IPS-15b (cell line): Measurements from ENCODE around the gene TMUB2.
"Not testable (repeated sequence)": the region's sequence is repeated elsewhere in the genome, so short reads cannot be mapped to it uniquely, and the experiment has no call there.

Experiments
- H3K27me3 ChIP-seq: one replicate; pipeline ENCODE4 v1.6.1; 2013; ENCODE audit warnings: low read length; ENCODE audit not compliant: control insufficient read depth, insufficient read depth
- H3K36me3 ChIP-seq: one replicate; pipeline ENCODE4 v1.6.1; 2013; ENCODE audit warnings: low read length; ENCODE audit not compliant: control insufficient read depth, insufficient read depth
- H3K4me1 ChIP-seq: one replicate; pipeline ENCODE4 v1.6.1; 2013; ENCODE audit warnings: mild to moderate bottlenecking, low read length; ENCODE audit not compliant: control insufficient read depth, insufficient read depth
- H3K4me3 ChIP-seq: one replicate; pipeline ENCODE4 v1.5.1; 2013; ENCODE audit warnings: low read depth, low read length
- H3K9ac ChIP-seq: one replicate; pipeline ENCODE4 v1.6.1; 2013; ENCODE audit warnings: low read depth, mild to moderate bottlenecking, low read length
- H3K9me3 ChIP-seq: one replicate; pipeline ENCODE4 v1.6.1; 2013; ENCODE audit warnings: mild to moderate bottlenecking, low read length; ENCODE audit not compliant: control insufficient read depth, insufficient read depth

The TMUB2 gene

GRCh38 chr17:44230140-44230539 lies 43.4 kb downstream of the TMUB2 start:
- Histone ChIP-seq H3K27me3 (no peaks in the 10 kb centered on the region), H3K9ac (no peak overlapping the region), H3K4me1 (no peaks in the 10 kb centered on the region)

GRCh38 chr17:44232061-44232460 lies 45.3 kb downstream of the TMUB2 start:
- Histone ChIP-seq H3K4me3 (no peak overlapping the region), H3K9me3 (no peaks in the 10 kb centered on the region), H3K4me1 (no peaks in the 10 kb centered on the region), H3K27me3 (no peaks in the 10 kb centered on the region), H3K9ac (no peak overlapping the region), H3K36me3 (no peaks in the 10 kb centered on the region)

More at GRCh38 chr17:44230140-44230539, 43.4 kb downstream of the TMUB2 start:
- Histone ChIP-seq H3K9me3 (no peaks in the 10 kb centered on the region), H3K36me3 (no peaks in the 10 kb centered on the region), H3K4me3 (no peak overlapping the region)

- Histone ChIP-seq H3K9me3 (no peaks in the 10 kb centered on the region), H3K36me3 (no peaks in the 10 kb centered on the region), H3K27me3 (no peaks in the 10 kb centered on the region), H3K4me3 (no peak overlapping the region), H3K9ac (no peak overlapping the region), H3K4me1 (no peaks in the 10 kb centered on the region)
Observed at GRCh38 chr17:44233582-44233981, 46.8 kb downstream of the TMUB2 start.

- H3K9ac ChIP-seq: no peak overlapping the region
- no peaks in the 10 kb centered on the region for H3K27me3 ChIP-seq
- H3K9me3 ChIP-seq: no peaks in the 10 kb centered on the region
- H3K4me3 ChIP-seq: no peak overlapping the region
- H3K4me1 ChIP-seq: no peaks in the 10 kb centered on the region
- H3K36me3 ChIP-seq: no peaks in the 10 kb centered on the region
Observed at GRCh38 chr17:44235583-44235936, 48.8 kb downstream of the TMUB2 start.

GRCh38 chr17:44236444-44236991 lies 49.7 kb downstream of the TMUB2 start:
- Histone ChIP-seq H3K4me1 (no peaks in the 10 kb centered on the region), H3K9me3 (no peaks in the 10 kb centered on the region), H3K4me3 (no peak overlapping the region), H3K36me3 (no peaks in the 10 kb centered on the region), H3K9ac (no peak overlapping the region), H3K27me3 (no peaks in the 10 kb centered on the region)

- H3K4me1 ChIP-seq, H3K9me3 ChIP-seq, H3K36me3 ChIP-seq, H3K4me3 ChIP-seq, H3K9ac ChIP-seq, H3K27me3 ChIP-seq: not testable (repeated sequence)
Observed at GRCh38 chr17:44237886-44238285, 51.1 kb downstream of the TMUB2 start.

GRCh38 chr17:44241106-44241624 lies 54.4 kb downstream of the TMUB2 start:
- peaks cover 3% of the 10 kb centered on the region for H3K4me1 ChIP-seq
- H3K27me3 ChIP-seq: no peaks in the 10 kb centered on the region
- H3K4me3 ChIP-seq: no peak overlapping the region
- no peaks in the 10 kb centered on the region for H3K9me3 ChIP-seq
- H3K9ac ChIP-seq: no peak overlapping the region
- no peaks in the 10 kb centered on the region for H3K36me3 ChIP-seq
